Colon (tissue), 2 donors: ENCODE data around the gene ESPNL.

Experiments used
- FAIRE-seq: peaks from 2 replicates; lab custom pipeline; 2012; peaks lifted over from hg19 to GRCh38; lab: Jason Lieb, UNC
- donor health status: control.
- donor health status: control.

The ESPNL gene

DNA sequence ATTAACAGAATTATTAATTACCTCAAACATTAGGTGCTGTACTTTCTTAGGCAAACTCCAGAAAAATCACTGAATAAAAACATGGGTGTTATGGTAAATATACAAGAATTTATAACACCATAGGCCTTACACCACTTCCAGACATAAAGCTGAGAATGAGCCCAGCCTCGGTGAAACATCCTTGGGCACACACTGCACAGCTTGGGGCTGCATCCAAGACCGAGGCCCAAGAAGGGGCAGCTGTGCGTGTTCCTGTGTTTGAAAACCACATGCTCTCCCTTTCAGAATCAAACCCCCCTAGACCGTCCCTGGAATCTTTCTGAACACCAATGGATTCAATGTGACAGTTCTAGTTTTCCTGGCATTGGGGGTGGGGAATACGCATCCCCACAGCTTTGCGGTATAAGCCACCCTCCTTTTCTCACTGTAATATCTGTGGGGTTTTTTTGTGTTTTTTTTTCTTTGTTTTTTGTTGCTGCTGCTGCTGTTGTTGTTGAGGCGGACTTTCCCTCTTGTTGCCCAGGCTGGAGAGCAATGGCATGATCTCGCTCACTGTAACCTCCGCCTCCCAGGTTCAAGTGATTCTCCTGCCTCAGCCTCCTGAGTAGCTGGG lies 71.5 kb downstream of the ESPNL start:
- no peak for FAIRE-seq

DNA sequence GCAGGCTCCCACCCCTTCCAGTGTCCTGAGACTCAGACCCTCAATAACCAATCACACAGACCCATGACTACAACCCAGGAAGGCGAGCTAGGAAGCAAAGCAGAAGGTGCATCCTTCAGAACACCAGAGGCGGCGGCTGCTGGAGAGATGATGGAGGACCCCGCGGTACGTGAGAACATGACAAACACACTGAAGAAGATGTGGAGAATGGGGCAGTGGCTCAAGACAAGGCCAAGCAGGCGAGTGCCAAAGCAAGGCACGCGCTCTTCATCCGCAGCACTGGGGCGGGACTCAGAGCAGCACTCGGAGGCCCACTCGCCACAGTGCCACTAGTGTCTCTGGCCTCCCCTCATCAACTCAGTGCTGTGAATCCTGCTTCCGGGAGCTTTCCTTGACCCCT lies 72.3 kb downstream of the ESPNL start:
- FAIRE-seq: no peak

- FAIRE-seq: no peak
These were observed 73.6 kb downstream of the ESPNL start for GRCh38 chr2:238173692-238174091.

DNA sequence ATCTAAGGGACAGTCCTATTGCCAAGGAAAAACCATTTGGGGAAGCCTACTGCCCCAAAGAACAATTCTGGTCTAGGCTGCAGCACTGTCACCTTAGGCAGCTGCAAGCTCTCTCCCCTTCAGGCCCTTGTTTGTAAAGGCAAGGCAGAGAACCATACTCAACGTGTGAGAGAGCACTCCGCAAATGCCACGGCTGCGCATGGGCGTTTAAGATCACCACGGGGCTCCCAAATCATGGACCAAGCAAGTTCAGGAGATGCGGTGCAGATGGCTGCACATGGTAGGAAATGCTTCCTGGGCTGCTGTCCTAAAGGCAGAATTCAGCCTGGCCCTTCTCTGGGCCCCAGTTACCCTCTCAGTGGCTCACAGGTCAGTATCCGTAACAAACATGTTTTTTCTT lies 74.2 kb downstream of the ESPNL start:
- FAIRE-seq: no peak

DNA sequence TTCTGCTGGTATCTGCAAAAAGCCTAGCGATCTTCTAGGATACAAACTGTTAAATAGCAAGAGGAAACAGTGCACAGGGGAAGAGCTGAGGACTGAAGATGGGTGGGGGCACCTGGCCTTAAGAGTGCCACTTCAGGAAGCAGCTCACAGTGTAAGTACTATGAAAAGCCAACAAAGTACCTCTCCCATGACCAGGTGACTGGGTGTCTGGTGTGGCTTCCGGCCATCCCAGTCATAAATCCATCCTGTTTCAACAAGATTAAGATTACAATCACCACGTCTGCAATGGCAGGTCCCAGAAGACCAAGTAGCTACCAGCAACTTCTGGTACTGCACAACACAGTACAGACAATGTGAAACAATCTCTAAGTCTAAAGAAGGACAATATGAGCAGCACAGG lies 74.6 kb downstream of the ESPNL start:
- no peak for FAIRE-seq

GRCh38 chr2:238176613-238177012 lies 76.5 kb downstream of the ESPNL start:
- FAIRE-seq: no peak

GRCh38 chr2:238180554-238180953 lies 80.4 kb downstream of the ESPNL start:
- FAIRE-seq: no peak

GRCh38 chr2:238182362-238182761 lies 82.2 kb downstream of the ESPNL start:
- no peak for FAIRE-seq
